Neural progenitor cell (in vitro differentiated cells): ENCODE measurements around the gene RAB8B.

Experiments used
- CTCF ChIP-seq: fragments of 200-600 bp; sonication (generic); IDR thresholded peaks from 2 replicates; pipeline ENCODE4 v1.5.1; 2017; ENCODE audit warnings: antibody characterized with exemption, mild to moderate bottlenecking
- EZH2phosphoT487 ChIP-seq: fragments of 200-600 bp; sonication (generic); IDR thresholded peaks from 2 replicates; pipeline ENCODE4 v1.6.1; 2017; ENCODE audit warnings: antibody characterized with exemption

GRCh38 chr15:63233667-63234423, 44.4 kb downstream of the RAB8B start:
- TF ChIP-seq CTCF: no peak
- TF ChIP-seq EZH2phosphoT487: no peak
